Suprapubic skin (tissue), 4 donors: ENCODE results near the gene FAM89A.

Experiments used
- EP300 ChIP-seq: sonication (generic); formaldehyde crosslinking; IDR thresholded peaks from one replicate; pipeline ENCODE4 v1.6.1; 2017; ENCODE audit warnings: antibody characterized with exemption
- POLR2A ChIP-seq, 2 donors: fragments of 450-650 bp; IDR thresholded peaks; one replicate each; pipeline ENCODE4 v1.6.1; 2017; ENCODE audit warnings: antibody characterized with exemption in 2 of 2, mild to moderate bottlenecking in 2 of 2, moderate library complexity in 2 of 2
- POLR2AphosphoS5 ChIP-seq, 3 donors: sonication (generic); formaldehyde crosslinking; IDR thresholded peaks; one replicate each; pipeline ENCODE4 v1.6.1; 2017; ENCODE audit warnings: antibody characterized with exemption in 3 of 3
- TF ChIP-seq, protein P1 (sequence below), 2 donors: fragments of 200-600 bp in 1 of 2; fragments of 450-650 bp in 1 of 2; sonication (generic) in 1 of 2; IDR thresholded peaks; one replicate each; pipeline ENCODE4 v1.5.1; 2016 to 2019; ENCODE audit warnings: antibody characterized with exemption in 2 of 2, mild to moderate bottlenecking in 1 of 2, moderate library complexity in 1 of 2

DNA sequence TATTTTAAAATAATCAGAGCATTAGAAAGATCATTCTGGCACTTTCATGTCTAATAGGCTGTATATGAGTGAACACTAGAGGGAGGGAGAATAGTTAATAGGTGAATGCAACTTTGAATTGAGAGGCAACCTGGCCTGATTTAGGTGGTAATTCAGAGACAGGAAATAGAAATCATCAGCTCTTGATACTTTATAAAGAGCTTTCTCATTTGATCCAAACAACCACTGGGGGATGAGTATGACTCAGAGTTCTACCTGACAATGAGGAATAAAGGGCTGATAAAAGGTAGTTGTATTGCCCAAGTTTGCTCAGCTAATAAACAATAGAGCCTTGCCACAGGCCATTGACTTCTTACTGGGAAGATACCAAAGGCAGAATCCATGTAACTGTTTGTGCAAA is 5.2 kb upstream of the FAM89A start:
- TF ChIP-seq POLR2A (IDR thresholded peaks at IDR 0.05), result no peak
- no peak for TF ChIP-seq EP300
- TF ChIP-seq POLR2AphosphoS5 (IDR thresholded peaks at IDR 0.05), result no peak
- TF ChIP-seq, protein P1, sequence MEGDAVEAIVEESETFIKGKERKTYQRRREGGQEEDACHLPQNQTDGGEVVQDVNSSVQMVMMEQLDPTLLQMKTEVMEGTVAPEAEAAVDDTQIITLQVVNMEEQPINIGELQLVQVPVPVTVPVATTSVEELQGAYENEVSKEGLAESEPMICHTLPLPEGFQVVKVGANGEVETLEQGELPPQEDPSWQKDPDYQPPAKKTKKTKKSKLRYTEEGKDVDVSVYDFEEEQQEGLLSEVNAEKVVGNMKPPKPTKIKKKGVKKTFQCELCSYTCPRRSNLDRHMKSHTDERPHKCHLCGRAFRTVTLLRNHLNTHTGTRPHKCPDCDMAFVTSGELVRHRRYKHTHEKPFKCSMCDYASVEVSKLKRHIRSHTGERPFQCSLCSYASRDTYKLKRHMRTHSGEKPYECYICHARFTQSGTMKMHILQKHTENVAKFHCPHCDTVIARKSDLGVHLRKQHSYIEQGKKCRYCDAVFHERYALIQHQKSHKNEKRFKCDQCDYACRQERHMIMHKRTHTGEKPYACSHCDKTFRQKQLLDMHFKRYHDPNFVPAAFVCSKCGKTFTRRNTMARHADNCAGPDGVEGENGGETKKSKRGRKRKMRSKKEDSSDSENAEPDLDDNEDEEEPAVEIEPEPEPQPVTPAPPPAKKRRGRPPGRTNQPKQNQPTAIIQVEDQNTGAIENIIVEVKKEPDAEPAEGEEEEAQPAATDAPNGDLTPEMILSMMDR (IDR thresholded peaks at IDR 0.05), result no peak
